ENCODE measurements around the gene ALPI.
A peak's percentile ranks its signal among the peaks of the same experiment; 100 is the strongest.
"Not testable (repeated sequence)": the region's sequence is repeated elsewhere in the genome, so short reads cannot be mapped to it uniquely, and the experiment has no call there.

Gene ALPI

GRCh38 chr2:232432598-232433184 lies 23.3 kb upstream of the ALPI start (continued):
- TF ChIP-seq ZSCAN4 (tag by site-specific recombination; IDR thresholded peaks at IDR 0.05) (no peak), KLF7 (tag by site-specific recombination; IDR thresholded peaks at IDR 0.05; ENCODE audit: borderline replicate concordance) (no peak), REPIN1 (tag by site-specific recombination; IDR thresholded peaks at IDR 0.05; ENCODE audit: low read depth) (no peak)

- H3K9me3 ChIP-seq (ENCODE audit: control insufficient read depth, insufficient read depth, low read depth, low read length); H3K4me3 ChIP-seq (ENCODE audit: low read depth, low read length); CTCF ChIA-PET; H3K36me3 ChIP-seq (ENCODE audit: control insufficient read depth in 2 of 2, insufficient read depth in 1 of 2, low read length in 2 of 2); H3K4me1 ChIP-seq (ENCODE audit: control insufficient read depth, insufficient read depth, low read length); H3K27ac ChIP-seq (ENCODE audit: extremely low read depth, low read depth, low read length); POLR2A ChIA-PET: not testable (repeated sequence)
- peak; percentile 47 for TF ChIP-seq ZIC2 (tag by site-specific recombination; IDR thresholded peaks at IDR 0.05)
Measured at GRCh38 chr2:232433622-232434021, 22.3 kb upstream of the ALPI start.

DNA sequence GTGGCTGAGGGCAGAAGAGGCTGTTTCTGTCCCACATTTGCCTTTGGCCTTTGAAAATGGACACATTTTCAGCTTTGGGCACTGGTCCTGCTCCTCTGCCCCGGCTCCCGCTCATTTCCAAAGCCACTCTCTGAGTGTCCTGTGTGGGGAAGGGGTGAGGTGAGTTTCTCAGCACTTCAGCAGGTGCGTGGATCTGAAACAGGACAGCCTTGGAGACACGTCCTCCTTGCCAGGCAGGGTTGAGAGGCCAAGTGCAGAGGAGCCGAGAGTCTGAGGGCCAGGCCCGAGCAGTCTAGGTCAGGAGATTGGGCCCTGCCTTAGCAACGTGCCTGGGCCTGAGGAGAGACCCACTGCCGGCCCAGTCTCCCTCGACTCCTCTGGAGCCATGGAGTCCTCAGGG lies 21.9 kb upstream of the ALPI start:
- no peaks in the 10 kb centered on the region for H3K4me1 ChIP-seq (ENCODE audit: control insufficient read depth, insufficient read depth, low read length)
- no peak overlapping the region for H3K27ac ChIP-seq (ENCODE audit: extremely low read depth, low read depth, low read length)
- no peaks in the 10 kb centered on the region for H3K36me3 ChIP-seq (ENCODE audit: control insufficient read depth in 2 of 2, insufficient read depth in 1 of 2, low read length in 2 of 2)
- no peaks in the 10 kb centered on the region for H3K9me3 ChIP-seq (ENCODE audit: control insufficient read depth, insufficient read depth, low read depth, low read length)
- CTCF ChIA-PET = interaction anchor here (0.6 to 1.8 kb wide), 2 partner anchors 13 to 631 kb away, joined by 4 read pairs; no protein-coding TSS in a partner anchor
- H3K4me3 ChIP-seq (ENCODE audit: low read depth, low read length) = no peak overlapping the region
- POLR2A ChIA-PET = no interaction called here
- TF ChIP-seq ZNF654 (tag by site-specific recombination; IDR thresholded peaks at IDR 0.05; ENCODE audit: low read depth) (no peak), MEIS1 (CRISPR knock-in tag; IDR thresholded peaks at IDR 0.05; ENCODE audit: borderline replicate concordance) (no peak), ZNF426 (tag by site-specific recombination; IDR thresholded peaks at IDR 0.05) (no peak), ZNF660 (tag by site-specific recombination; IDR thresholded peaks at IDR 0.05) (no peak), HIC1 (tag by site-specific recombination; IDR thresholded peaks at IDR 0.05) (no peak), ATF2 (tag by site-specific recombination; IDR thresholded peaks at IDR 0.05; ENCODE audit: low read depth) (no peak), ZBTB44 (tag by site-specific recombination; IDR thresholded peaks at IDR 0.05) (no peak)
- TF ChIP-seq, protein P1, sequence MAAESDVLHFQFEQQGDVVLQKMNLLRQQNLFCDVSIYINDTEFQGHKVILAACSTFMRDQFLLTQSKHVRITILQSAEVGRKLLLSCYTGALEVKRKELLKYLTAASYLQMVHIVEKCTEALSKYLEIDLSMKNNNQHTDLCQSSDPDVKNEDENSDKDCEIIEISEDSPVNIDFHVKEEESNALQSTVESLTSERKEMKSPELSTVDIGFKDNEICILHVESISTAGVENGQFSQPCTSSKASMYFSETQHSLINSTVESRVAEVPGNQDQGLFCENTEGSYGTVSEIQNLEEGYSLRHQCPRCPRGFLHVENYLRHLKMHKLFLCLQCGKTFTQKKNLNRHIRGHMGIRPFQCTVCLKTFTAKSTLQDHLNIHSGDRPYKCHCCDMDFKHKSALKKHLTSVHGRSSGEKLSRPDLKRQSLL (tag by site-specific recombination; IDR thresholded peaks at IDR 0.05) = no peak
